K562 (cell line): ENCODE data around the gene SEPTIN1. TPM values are rescaled to one million over a fixed set of nuclear protein-coding genes. Genes with fewer than 3 reads are reported as not detected.

Source experiments
- ATF7 ChIP-seq: fragments of 450-650 bp; IDR thresholded peaks from 2 replicates; pipeline ENCODE4 v1.7.1; 2014; ENCODE audit warnings: mild to moderate bottlenecking, moderate library complexity
- BMI1 ChIP-seq: fragments of 150-350 bp; IDR thresholded peaks from 2 replicates; pipeline ENCODE4 v1.6.1; 2014; ENCODE audit warnings: low read length
- CBX3 ChIP-seq, 2 experiments: IDR thresholded peaks; 1 replicate in 1 of 2; 2 replicates in 1 of 2; pipeline ENCODE4 v1.6.1; 2012; ENCODE audit warnings: inconsistent platforms in 2 of 2, low read length in 2 of 2, borderline replicate concordance in 1 of 2, control low read depth in 1 of 2
- CXXC5 ChIP-seq: fragments of 250-450 bp; sonication (Bioruptor Pico); IDR thresholded peaks from 2 replicates; pipeline ENCODE4 v1.8.0; 2022; ENCODE audit warnings: inconsistent platforms, mild to moderate bottlenecking, moderate library complexity
- E2F1 ChIP-seq: sonication (generic); formaldehyde crosslinking; IDR thresholded peaks from 2 replicates; pipeline ENCODE4 v1.8.1; 2023; ENCODE audit warnings: mild to moderate bottlenecking, missing genetic modification reagents, moderate library complexity
- E2F3 ChIP-seq: fragments of 250-450 bp; sonication (Bioruptor Pico); IDR thresholded peaks from 2 replicates; pipeline ENCODE4 v1.4.0; 2020; ENCODE audit warnings: mild to moderate bottlenecking
- JUN ChIP-seq, 2 experiments: sonication (generic) in 1 of 2; formaldehyde crosslinking in 1 of 2; IDR thresholded peaks; 2 replicates each; pipeline versions ENCODE4 v1.6.1 to v1.8.0; 2012 to 2022; ENCODE audit warnings: borderline replicate concordance in 2 of 2, mild to moderate bottlenecking in 2 of 2, improper control_type of control experiment in 1 of 2, low read depth in 1 of 2, low read length in 1 of 2, missing genetic modification reagents in 1 of 2
- MBD2 ChIP-seq: sonication (generic); IDR thresholded peaks from 2 replicates; pipeline ENCODE4 v1.6.1; 2016; ENCODE audit warnings: low read depth, borderline replicate concordance
- MTA3 ChIP-seq: fragments of 450-650 bp; formaldehyde crosslinking; IDR thresholded peaks from 2 replicates; pipeline ENCODE4 v1.6.1; 2017; ENCODE audit warnings: mild to moderate bottlenecking, borderline replicate concordance
- NFYB ChIP-seq: IDR thresholded peaks from 2 replicates; pipeline ENCODE4 v1.6.1; 2011; ENCODE audit warnings: mild to moderate bottlenecking, moderate library complexity; ENCODE audit not compliant: insufficient read length; ENCODE audit errors: extremely low read depth
- POLR2H ChIP-seq: IDR thresholded peaks from 2 replicates; pipeline ENCODE4 v1.6.1; 2016; ENCODE audit warnings: missing genetic modification characterization, low read depth, mild to moderate bottlenecking, control low read depth, missing compliant biosample characterization, moderate library complexity
- RB1 ChIP-seq: fragments of 450-650 bp; IDR thresholded peaks from 2 replicates; pipeline ENCODE4 v1.6.1; 2017; ENCODE audit warnings: low read depth, mild to moderate bottlenecking
- SMC3 ChIP-seq: conservative IDR thresholded peaks from 2 replicates; pipeline ENCODE4 v1.6.1; 2011; ENCODE audit warnings: low read depth, low read length, improper control_type of control experiment; ENCODE audit not compliant: insufficient read depth
- TBP ChIP-seq: optimal IDR thresholded peaks from 2 replicates; pipeline ENCODE3; 2011; ENCODE audit warnings: low read depth, low read length, improper control_type of control experiment
- ZBTB26 ChIP-seq: fragments of 450-650 bp; formaldehyde crosslinking; IDR thresholded peaks from 2 replicates; pipeline ENCODE4 v1.4.0; 2022; ENCODE audit warnings: missing genetic modification characterization
- ZBTB7A ChIP-seq: IDR thresholded peaks from 2 replicates; pipeline ENCODE4 v1.6.1; 2011; ENCODE audit warnings: low read depth, mild to moderate bottlenecking, low read length, moderate library complexity, borderline replicate concordance; ENCODE audit not compliant: control insufficient read depth
- ZNF589 ChIP-seq: fragments of 200-800 bp; sonication (Bioruptor generic); IDR thresholded peaks from 2 replicates; pipeline ENCODE4 v1.6.1; 2016; ENCODE audit warnings: low read depth, missing genetic modification characterization, missing compliant biosample characterization
- ZNF699 ChIP-seq: fragments of 250-450 bp; sonication (Bioruptor Pico); IDR thresholded peaks from 2 replicates; pipeline ENCODE4 v1.8.0; 2021; ENCODE audit warnings: mild to moderate bottlenecking, moderate library complexity; ENCODE audit not compliant: insufficient replicate concordance
- polyA plus RNA-seq, 8 experiments: library from polyadenylated mRNA; depleted of rRNA in 4 of 8; stranded (reverse) in 5 of 8; unstranded in 3 of 8; fragments of >200 nt; fragmentation: Nextera tagmentation in 2 of 8; fragmentation: Illumina TruSeq in 1 of 8; extraction: Ambion mirVana in 2 of 8; extraction: Trizol in 1 of 8; gene quantifications; 2 replicates each; pipeline versions ENCODE4 v1.2.1 to v1.2.3, GENCODE V29; 2011 to 2014; ENCODE audit warnings: inconsistent platforms in 1 of 8, missing spikeins in 1 of 8
- total RNA-seq, 7 experiments: library from RNA; depleted of rRNA in 6 of 7; stranded (reverse); fragments of >200 nt in 6 of 7; fragmentation: Illumina TruSeq in 2 of 7; extraction: Trizol in 2 of 7; gene quantifications; 2 replicates each; pipeline versions ENCODE4 v1.2.1 to v1.2.3, GENCODE V29; 2011 to 2021; ENCODE audit warnings: low replicate concordance in 1 of 7
- TF ChIP-seq, protein P1 (sequence below): sonication (generic); formaldehyde crosslinking; IDR thresholded peaks from 2 replicates; pipeline ENCODE4 v1.8.0; 2022; ENCODE audit warnings: mild to moderate bottlenecking, low read depth, missing genetic modification reagents
- TF ChIP-seq, protein P2 (sequence below): sonication (generic); formaldehyde crosslinking; IDR thresholded peaks from 2 replicates; pipeline ENCODE4 v1.8.1; 2023; ENCODE audit warnings: mild to moderate bottlenecking, missing genetic modification reagents

SEPTIN1 gene
- total and polyA plus RNA-seq, 9 of the 15 experiments (the other 6 are each of a cell fraction or from before 2014, with no cell fraction given): 0.23 to 5.6 (median 1.7) TPM; not detected in 1

DNA sequence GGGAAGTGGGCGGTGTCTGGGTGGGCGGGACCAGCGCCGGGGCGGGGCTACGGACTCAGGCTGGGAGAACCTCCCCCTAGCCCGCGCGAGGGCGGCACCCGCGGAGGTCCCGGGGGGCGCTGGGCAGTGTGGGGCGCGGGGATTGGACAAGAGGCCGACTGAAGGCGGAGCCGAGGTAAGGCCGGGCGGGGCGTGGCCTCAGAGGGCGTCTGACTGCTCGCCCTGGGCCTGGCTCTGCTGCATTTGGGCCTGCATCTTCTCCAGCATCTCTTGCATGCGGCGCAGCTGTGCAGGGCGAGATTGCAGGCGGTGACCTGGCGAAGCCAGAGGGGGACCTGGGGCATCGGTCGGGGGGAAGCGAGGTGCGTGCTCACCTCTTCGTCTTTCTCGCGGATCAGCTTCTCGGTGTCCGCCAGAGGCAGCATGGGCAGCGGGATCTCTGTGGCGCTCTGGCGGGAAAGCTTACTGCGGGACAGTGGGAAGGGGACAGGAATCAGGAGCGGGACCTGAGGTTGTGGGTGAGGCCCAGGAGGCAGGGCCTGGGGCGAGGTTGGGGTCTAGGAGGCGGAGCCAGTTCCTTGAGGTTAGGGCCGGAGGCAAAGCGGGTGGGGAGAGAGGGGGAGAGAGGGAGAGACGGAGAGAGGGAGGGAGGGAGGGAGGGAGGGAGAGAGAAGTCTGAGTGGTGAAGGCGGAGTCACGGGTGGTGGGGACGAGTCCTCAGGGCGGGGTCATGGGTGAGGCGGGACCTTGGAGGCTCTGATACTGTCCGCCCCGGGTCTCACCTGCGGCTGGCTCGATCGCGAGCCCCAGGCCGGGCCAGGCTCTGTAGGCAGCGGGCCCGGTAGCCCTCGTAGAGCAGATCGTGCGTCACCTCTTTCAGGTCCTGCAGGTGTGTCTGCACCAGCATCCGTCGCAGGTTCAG lies 3.9 kb downstream of the SEPTIN1 start (continued):
- TF ChIP-seq CBX3 (IDR thresholded peaks at IDR 0.05; ENCODE audit: borderline replicate concordance in 1 of 2, low read length in 2 of 2): 0 out of 3 replicates have a peak, but pooled peaks of 1 of the 2 experiments have one; percentile 26
- TF ChIP-seq, protein P1, sequence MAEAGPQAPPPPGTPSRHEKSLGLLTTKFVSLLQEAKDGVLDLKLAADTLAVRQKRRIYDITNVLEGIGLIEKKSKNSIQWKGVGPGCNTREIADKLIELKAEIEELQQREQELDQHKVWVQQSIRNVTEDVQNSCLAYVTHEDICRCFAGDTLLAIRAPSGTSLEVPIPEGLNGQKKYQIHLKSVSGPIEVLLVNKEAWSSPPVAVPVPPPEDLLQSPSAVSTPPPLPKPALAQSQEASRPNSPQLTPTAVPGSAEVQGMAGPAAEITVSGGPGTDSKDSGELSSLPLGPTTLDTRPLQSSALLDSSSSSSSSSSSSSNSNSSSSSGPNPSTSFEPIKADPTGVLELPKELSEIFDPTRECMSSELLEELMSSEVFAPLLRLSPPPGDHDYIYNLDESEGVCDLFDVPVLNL: peak; percentile 74; the same call in 1 of the 2 replicates
- TF ChIP-seq MBD2: peak; percentile 41; the same call in 1 of the 2 replicates
- 0 out of 2 replicates have a peak, but pooled peaks have one; percentile 48 for TF ChIP-seq JUN (IDR thresholded peaks at IDR 0.05; ENCODE audit: borderline replicate concordance, low read depth, low read length)
- TF ChIP-seq JUN (CRISPR knock-in tag; IDR thresholded peaks at IDR 0.05; ENCODE audit: borderline replicate concordance): no peak
- TF ChIP-seq SMC3: 0 out of 2 replicates have a peak, but pooled peaks have one; percentile 12
- peak; percentile 73 for TF ChIP-seq MTA3
- no peak for TF ChIP-seq NFYB
- peak; percentile 60 for TF ChIP-seq TBP
- no peak for TF ChIP-seq BMI1
- TF ChIP-seq POLR2H: peak; percentile 74; the same call in 1 of the 2 replicates
- no peak for TF ChIP-seq ZNF589 (CRISPR knock-in tag)
- TF ChIP-seq, protein P2, sequence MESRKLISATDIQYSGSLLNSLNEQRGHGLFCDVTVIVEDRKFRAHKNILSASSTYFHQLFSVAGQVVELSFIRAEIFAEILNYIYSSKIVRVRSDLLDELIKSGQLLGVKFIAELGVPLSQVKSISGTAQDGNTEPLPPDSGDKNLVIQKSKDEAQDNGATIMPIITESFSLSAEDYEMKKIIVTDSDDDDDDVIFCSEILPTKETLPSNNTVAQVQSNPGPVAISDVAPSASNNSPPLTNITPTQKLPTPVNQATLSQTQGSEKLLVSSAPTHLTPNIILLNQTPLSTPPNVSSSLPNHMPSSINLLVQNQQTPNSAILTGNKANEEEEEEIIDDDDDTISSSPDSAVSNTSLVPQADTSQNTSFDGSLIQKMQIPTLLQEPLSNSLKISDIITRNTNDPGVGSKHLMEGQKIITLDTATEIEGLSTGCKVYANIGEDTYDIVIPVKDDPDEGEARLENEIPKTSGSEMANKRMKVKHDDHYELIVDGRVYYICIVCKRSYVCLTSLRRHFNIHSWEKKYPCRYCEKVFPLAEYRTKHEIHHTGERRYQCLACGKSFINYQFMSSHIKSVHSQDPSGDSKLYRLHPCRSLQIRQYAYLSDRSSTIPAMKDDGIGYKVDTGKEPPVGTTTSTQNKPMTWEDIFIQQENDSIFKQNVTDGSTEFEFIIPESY: peak; percentile 48; the same call in 1 of the 2 replicates
- TF ChIP-seq ZNF699 (CRISPR knock-in tag): no peak
- peak; percentile 85 for TF ChIP-seq E2F3 (CRISPR knock-in tag)
- TF ChIP-seq ZBTB26 (CRISPR knock-in tag): 0 out of 2 replicates have a peak, but pooled peaks have one; percentile 45
- peak; percentile 31; the same call in 1 of the 2 replicates for TF ChIP-seq CXXC5 (CRISPR knock-in tag)
- no peak for TF ChIP-seq ATF7
- peak; percentile 87 for TF ChIP-seq RB1
- TF ChIP-seq E2F1 (CRISPR knock-in tag): peak; percentile 36; the same call in 1 of the 2 replicates
- TF ChIP-seq ZBTB7A: peak; percentile 98
